C4-2B (cell line): ENCODE results near the gene RASD1.

Experiments used
- H3K27ac ChIP-seq: fragments of 450-650 bp; 2 replicates; pipeline ENCODE4 v1.5.1; 2017
- CTCF ChIP-seq: fragments of 450-650 bp; conservative IDR thresholded peaks from 2 replicates; pipeline ENCODE4 v1.5.1; 2017; ENCODE audit warnings: mild to moderate bottlenecking
- ZFX ChIP-seq: fragments of 450-650 bp; IDR thresholded peaks from 2 replicates; pipeline ENCODE4 v1.6.1; 2017

Gene RASD1

GRCh38 chr17:17526369-17526768 lies 30.2 kb upstream of the RASD1 start:
- no peak overlapping the region for H3K27ac ChIP-seq
- TF ChIP-seq CTCF: no peak

GRCh38 chr17:17525956-17526355 lies 29.8 kb upstream of the RASD1 start:
- no peak overlapping the region for H3K27ac ChIP-seq
- no peak for TF ChIP-seq CTCF
- TF ChIP-seq ZFX: no peak

- H3K27ac ChIP-seq: no peak overlapping the region
- no peak for TF ChIP-seq CTCF
- no peak for TF ChIP-seq ZFX
Observed at GRCh38 chr17:17525311-17525710, 29.1 kb upstream of the RASD1 start.

GRCh38 chr17:17523731-17524490 lies 27.7 kb upstream of the RASD1 start:
- no peak for TF ChIP-seq ZFX
- no peak for TF ChIP-seq CTCF

GRCh38 chr17:17523001-17523730 lies 27.0 kb upstream of the RASD1 start:
- H3K27ac ChIP-seq: no peak overlapping the region
- TF ChIP-seq CTCF: no peak

More at GRCh38 chr17:17523731-17524490, 27.7 kb upstream of the RASD1 start:
- H3K27ac ChIP-seq: no peak overlapping the region

- no peak overlapping the region for H3K27ac ChIP-seq
- no peak for TF ChIP-seq CTCF
- no peak for TF ChIP-seq ZFX
Observed at GRCh38 chr17:17520599-17521232, 24.5 kb upstream of the RASD1 start.

GRCh38 chr17:17519886-17520285 lies 23.7 kb upstream of the RASD1 start:
- H3K27ac ChIP-seq: no peak overlapping the region
- no peak for TF ChIP-seq ZFX
- no peak for TF ChIP-seq CTCF
